Iris pigment epithelial cell (primary cell): ENCODE results near the gene GPR107.

Source experiments
- DNase-seq: peaks from one replicate; pipeline ENCODE4 v3.0.0-alpha.2; 2011; ENCODE audit warnings: low read depth

The GPR107 gene

GRCh38 chr9:130054325-130054786 is 650 bp downstream of the GPR107 start:
- DNase-seq = no peak

GRCh38 chr9:130054820-130055219 is 1.1 kb downstream of the GPR107 start:
- DNase-seq = no peak

GRCh38 chr9:130058154-130058553 is 4.4 kb downstream of the GPR107 start:
- DNase-seq = no peak

GRCh38 chr9:130058887-130059286 is 5.2 kb downstream of the GPR107 start:
- no peak for DNase-seq

GRCh38 chr9:130060296-130060695 is 6.6 kb downstream of the GPR107 start:
- DNase-seq = no peak

- no peak for DNase-seq
These were observed 9.0 kb downstream of the GPR107 start for GRCh38 chr9:130062750-130063149.

GRCh38 chr9:130064621-130065020 is 10.9 kb downstream of the GPR107 start:
- DNase-seq = no peak

- no peak for DNase-seq
These were observed 15.3 kb downstream of the GPR107 start for GRCh38 chr9:130069048-130069447.

- peak; percentile 79 for DNase-seq
These were observed 19.0 kb downstream of the GPR107 start for GRCh38 chr9:130072515-130073235.

- DNase-seq = peak; percentile 39
These were observed 19.7 kb downstream of the GPR107 start for GRCh38 chr9:130073373-130073772.

- DNase-seq = no peak
These were observed 24.8 kb downstream of the GPR107 start for GRCh38 chr9:130078547-130078946.

GRCh38 chr9:130084337-130084736 is 30.6 kb downstream of the GPR107 start:
- no peak for DNase-seq

GRCh38 chr9:130088051-130088450 is 34.3 kb downstream of the GPR107 start:
- DNase-seq = no peak

- DNase-seq = no peak
These were observed 35.4 kb downstream of the GPR107 start for GRCh38 chr9:130089141-130089540.

GRCh38 chr9:130090915-130091314 is 37.2 kb downstream of the GPR107 start:
- peak; percentile 18 for DNase-seq

GRCh38 chr9:130092910-130093309 is 39.2 kb downstream of the GPR107 start:
- no peak for DNase-seq

- DNase-seq = no peak
These were observed 42.2 kb downstream of the GPR107 start for GRCh38 chr9:130095872-130096271.

- DNase-seq = no peak
These were observed 47.0 kb downstream of the GPR107 start for GRCh38 chr9:130100681-130101080.

GRCh38 chr9:130101915-130102314 is 48.2 kb downstream of the GPR107 start:
- no peak for DNase-seq

GRCh38 chr9:130104491-130105193 is 50.9 kb downstream of the GPR107 start:
- no peak for DNase-seq

GRCh38 chr9:130106860-130107233 is 53.1 kb downstream of the GPR107 start:
- DNase-seq = no peak

- peak; percentile 83 for DNase-seq
These were observed 53.6 kb downstream of the GPR107 start for GRCh38 chr9:130107234-130107861.

- no peak for DNase-seq
These were observed 54.2 kb downstream of the GPR107 start for GRCh38 chr9:130107955-130108354.
